ENCODE measurements around the gene PAK4.

The PAK4 gene

DNA sequence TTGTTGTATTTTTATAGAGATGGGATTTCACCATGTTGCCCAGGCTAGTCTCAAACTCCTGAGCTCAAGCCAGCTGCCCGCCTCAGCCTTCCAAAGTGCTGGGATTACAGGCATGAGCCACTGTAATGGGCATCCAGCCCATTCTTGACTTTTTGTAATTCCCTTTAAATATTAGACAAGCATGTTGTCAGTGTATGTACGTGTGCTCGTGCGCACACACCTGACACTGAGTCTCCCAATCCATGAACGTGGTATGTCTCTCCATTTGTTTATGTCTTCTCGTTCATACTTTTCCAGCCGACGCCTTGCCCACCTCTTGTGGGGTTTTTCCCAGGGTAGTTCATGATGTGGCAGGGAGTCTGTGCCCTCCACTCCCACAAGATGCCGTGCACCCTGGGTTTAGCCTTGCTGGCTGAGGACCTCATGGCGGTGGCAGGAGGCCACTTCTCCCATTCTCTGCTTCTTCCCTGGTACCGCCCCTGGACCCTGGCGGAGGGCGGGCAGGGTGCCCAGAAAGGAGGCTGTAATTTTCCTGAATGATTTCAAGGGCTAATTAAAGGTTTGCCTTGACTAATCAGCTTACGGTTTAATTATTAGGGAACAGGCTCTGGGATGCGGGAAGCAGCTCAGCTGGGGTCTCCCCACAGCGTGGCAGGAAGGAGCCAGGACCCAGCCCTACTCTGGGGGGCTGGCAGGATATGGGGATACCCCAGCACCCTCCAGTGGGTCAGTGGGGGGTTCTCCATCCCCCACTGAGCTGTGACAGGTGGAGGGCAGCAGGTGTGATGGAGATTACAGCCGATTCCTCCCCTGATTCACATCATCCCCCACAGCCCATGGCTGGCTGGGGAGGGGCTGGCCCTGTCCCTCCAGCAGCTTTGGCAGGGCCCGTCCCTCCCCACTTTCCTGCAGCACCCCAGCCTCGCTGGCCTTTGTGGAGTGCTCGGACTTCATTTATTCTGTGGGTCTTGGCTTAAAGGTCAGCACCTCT is 12.9 kb downstream of the PAK4 start:
- no peak for DNase-seq (ENCODE audit: low read depth)
- TF ChIP-seq, protein P1, sequence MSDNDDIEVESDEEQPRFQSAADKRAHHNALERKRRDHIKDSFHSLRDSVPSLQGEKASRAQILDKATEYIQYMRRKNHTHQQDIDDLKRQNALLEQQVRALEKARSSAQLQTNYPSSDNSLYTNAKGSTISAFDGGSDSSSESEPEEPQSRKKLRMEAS (IDR thresholded peaks at IDR 0.05; ENCODE audit: low read depth, low read length) = no peak
- TF ChIP-seq, protein P2, sequence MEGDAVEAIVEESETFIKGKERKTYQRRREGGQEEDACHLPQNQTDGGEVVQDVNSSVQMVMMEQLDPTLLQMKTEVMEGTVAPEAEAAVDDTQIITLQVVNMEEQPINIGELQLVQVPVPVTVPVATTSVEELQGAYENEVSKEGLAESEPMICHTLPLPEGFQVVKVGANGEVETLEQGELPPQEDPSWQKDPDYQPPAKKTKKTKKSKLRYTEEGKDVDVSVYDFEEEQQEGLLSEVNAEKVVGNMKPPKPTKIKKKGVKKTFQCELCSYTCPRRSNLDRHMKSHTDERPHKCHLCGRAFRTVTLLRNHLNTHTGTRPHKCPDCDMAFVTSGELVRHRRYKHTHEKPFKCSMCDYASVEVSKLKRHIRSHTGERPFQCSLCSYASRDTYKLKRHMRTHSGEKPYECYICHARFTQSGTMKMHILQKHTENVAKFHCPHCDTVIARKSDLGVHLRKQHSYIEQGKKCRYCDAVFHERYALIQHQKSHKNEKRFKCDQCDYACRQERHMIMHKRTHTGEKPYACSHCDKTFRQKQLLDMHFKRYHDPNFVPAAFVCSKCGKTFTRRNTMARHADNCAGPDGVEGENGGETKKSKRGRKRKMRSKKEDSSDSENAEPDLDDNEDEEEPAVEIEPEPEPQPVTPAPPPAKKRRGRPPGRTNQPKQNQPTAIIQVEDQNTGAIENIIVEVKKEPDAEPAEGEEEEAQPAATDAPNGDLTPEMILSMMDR (IDR thresholded peaks at IDR 0.05; ENCODE audit: low read depth, low read length) = no peak
- no peak for TF ChIP-seq MYC (IDR thresholded peaks at IDR 0.05; ENCODE audit: low read depth, low read length)
- no peak for TF ChIP-seq POLR2A (IDR thresholded peaks at IDR 0.05; ENCODE audit: extremely low read depth, insufficient read length)
- no peak overlapping the region for H3K4me3 ChIP-seq (ENCODE audit: low read depth, low read length)

DNA sequence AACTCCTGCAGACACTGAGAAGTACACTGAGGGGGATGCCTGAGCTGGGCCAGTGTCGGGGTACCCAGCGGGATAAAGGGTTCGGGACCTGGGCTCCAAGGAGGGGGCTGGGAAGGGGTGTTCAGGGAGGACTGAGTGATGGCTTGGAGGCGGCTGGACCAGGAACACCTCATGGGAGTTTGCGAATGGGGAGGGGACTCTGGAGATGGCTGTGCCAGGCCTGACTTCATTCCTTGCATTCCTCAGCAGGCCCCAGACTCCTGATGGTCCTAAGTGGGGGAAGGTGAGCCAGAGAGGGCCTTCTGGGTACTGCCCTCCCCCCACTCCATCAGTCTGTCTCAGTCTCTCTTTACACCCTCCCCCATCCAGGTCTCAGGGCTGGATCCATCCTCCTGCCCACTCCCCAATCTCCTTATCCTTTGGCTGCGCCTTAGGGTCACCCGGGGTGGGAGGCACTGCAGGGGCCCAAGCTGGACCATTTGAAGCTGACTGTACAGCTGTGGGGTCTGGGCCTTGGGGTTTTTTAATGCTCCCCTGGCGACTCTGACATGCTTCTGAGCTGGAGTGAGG is 13.8 kb downstream of the PAK4 start:
- no peak for DNase-seq (ENCODE audit: low read depth)
- TF ChIP-seq MYC (IDR thresholded peaks at IDR 0.05; ENCODE audit: low read depth, low read length) = no peak
- TF ChIP-seq, protein P2 (IDR thresholded peaks at IDR 0.05; ENCODE audit: low read depth, low read length) = no peak
- no peak for TF ChIP-seq POLR2A (IDR thresholded peaks at IDR 0.05; ENCODE audit: extremely low read depth, insufficient read length)
- TF ChIP-seq, protein P1 (IDR thresholded peaks at IDR 0.05; ENCODE audit: low read depth, low read length) = no peak
- no peak overlapping the region for H3K4me3 ChIP-seq (ENCODE audit: low read depth, low read length)

DNA sequence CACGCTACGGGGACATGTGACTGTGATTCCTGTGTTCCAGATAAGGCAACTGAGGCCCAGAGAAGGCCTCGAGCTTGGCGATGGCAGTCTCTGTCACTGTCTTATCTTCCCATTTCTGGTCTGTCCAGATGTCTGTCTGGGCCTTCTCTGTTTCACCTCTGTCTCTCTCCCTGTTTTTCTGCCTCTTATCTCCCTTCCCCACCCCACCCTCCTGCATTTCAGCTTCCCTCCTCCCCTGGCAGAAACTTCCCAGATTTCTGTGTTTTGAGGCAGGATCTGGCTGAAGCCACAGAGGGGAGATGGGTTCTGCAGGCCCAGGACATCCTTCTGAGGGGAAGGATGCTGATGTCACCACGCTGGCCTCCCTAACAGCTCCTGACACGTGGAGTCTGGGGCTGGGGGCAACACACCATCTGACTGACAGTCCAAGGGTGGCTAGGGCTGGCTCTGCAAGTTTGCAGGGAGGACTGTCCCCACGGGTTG is 14.4 kb downstream of the PAK4 start:
- no peak for DNase-seq (ENCODE audit: low read depth)
- TF ChIP-seq, protein P2 (IDR thresholded peaks at IDR 0.05; ENCODE audit: low read depth, low read length) = no peak
- TF ChIP-seq POLR2A (IDR thresholded peaks at IDR 0.05; ENCODE audit: extremely low read depth, insufficient read length) (no peak), MYC (IDR thresholded peaks at IDR 0.05; ENCODE audit: low read depth, low read length) (no peak)
- TF ChIP-seq, protein P1 (IDR thresholded peaks at IDR 0.05; ENCODE audit: low read depth, low read length) = no peak
- H3K4me3 ChIP-seq (ENCODE audit: low read depth, low read length) = no peak overlapping the region

DNA sequence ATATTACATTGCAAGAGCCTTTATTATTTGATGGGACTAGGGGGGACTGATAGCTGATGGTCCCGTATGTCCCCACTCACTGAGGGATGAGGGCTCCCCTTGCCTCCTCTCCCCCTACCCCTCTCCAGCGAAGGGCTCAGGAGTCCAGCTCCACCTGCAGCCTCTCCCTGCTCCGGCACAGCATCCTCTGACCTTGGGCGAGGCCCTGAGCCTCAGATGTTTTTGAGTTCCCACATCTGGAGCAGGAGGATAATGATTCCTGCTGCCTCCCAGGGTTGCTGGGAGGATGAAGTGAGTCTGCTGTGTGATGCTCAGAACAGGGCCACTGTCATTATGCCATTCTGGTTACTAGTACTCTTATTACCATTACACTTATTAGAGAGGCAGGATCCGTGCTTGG is 15.0 kb downstream of the PAK4 start:
- TF ChIP-seq MYC (IDR thresholded peaks at IDR 0.05; ENCODE audit: low read depth, low read length) = no peak
- TF ChIP-seq, protein P1 (IDR thresholded peaks at IDR 0.05; ENCODE audit: low read depth, low read length) = no peak
- TF ChIP-seq, protein P2 (IDR thresholded peaks at IDR 0.05; ENCODE audit: low read depth, low read length) = no peak
- TF ChIP-seq POLR2A (IDR thresholded peaks at IDR 0.05; ENCODE audit: extremely low read depth, insufficient read length) = no peak
- no peak for DNase-seq (ENCODE audit: low read depth)
- H3K4me3 ChIP-seq (ENCODE audit: low read depth, low read length) = no peak overlapping the region

DNA sequence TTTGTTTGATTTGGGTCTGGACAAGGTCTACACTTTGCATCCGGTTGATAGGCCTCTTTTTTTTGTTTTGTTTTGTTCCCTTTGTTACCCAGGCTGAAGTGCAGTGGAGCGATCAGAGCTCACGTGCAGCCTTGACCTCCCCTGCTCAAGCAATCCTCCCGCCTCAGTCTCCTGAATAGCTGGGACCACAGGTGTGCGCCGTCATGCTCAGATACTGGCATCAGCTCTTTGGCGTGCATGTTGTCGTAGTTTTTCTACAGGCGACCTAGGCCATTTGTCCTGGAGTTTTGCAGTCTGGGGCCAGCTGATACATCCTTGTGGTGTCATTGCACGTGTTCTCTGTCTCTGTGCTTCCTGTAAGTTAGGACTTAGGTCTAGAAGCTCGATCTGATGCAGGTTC is 16.3 kb downstream of the PAK4 start:
- no peak overlapping the region for H3K4me3 ChIP-seq (ENCODE audit: low read depth, low read length)
- no peak for DNase-seq (ENCODE audit: low read depth)
- TF ChIP-seq POLR2A (IDR thresholded peaks at IDR 0.05; ENCODE audit: extremely low read depth, insufficient read length) = no peak
- TF ChIP-seq, protein P1 (IDR thresholded peaks at IDR 0.05; ENCODE audit: low read depth, low read length) = no peak
- no peak for TF ChIP-seq MYC (IDR thresholded peaks at IDR 0.05; ENCODE audit: low read depth, low read length)
- TF ChIP-seq, protein P2 (IDR thresholded peaks at IDR 0.05; ENCODE audit: low read depth, low read length) = no peak

Measured in NB4 (cell line).